Measurements from ENCODE around the gene CTSZ.

GRCh38 chr20:59000326-59000725 is 6.7 kb downstream of the CTSZ start:
- TF ChIP-seq CTCF (IDR thresholded peaks at IDR 0.05) (no peak), POLR2A (IDR thresholded peaks at IDR 0.05) (no peak)

All from uterus (tissue), 2 donors.